IMR-90 (cell line): ENCODE data around the gene OSGEP. TPM values are rescaled to one million over a fixed set of nuclear protein-coding genes. Genes with fewer than 3 reads are reported as not detected.

Experiments
- ATAC-seq: fragments of 200-7000 bp; cut with Tn5 transposase; 2 replicates; pipeline ENCODE4 v1.9.1; 2020; ENCODE audit warnings: low read depth, mild to moderate bottlenecking, moderate library complexity
- BruUV-seq: library from RNA; stranded (reverse); fragments of 400-500 nt; replicated peaks from 2 replicates; lab custom pipeline; 2021; lab: Mats Ljungman, UMichigan
- CTCF ChIA-PET: fragments of 300-600 bp; formaldehyde crosslinking; extraction: SDS; loops from one replicate; lab custom pipeline; 2021; ENCODE audit warnings: antibody characterized with exemption; lab: Yijun Ruan, JAX
- POLR2A ChIA-PET: fragments of 300-600 bp; sonication (Branson Sonifier 250); formaldehyde crosslinking; loops from one replicate; lab custom pipeline; 2022; ENCODE audit warnings: antibody characterized with exemption; ENCODE audit not compliant: unreplicated experiment; lab: Charles Lee
- DNase-seq: peaks from one replicate; pipeline ENCODE4 v3.0.0; 2013
- H2AFZ ChIP-seq: replicated peaks from 2 replicates; pipeline ENCODE3; 2013; ENCODE audit warnings: low read length, mild to moderate bottlenecking; ENCODE audit not compliant: poor library complexity
- H2AK5ac ChIP-seq: 2 replicates; pipeline ENCODE4 v1.6.1; 2013; ENCODE audit warnings: low read depth, low read length, inconsistent platforms
- H2AK9ac ChIP-seq: replicated peaks from 2 replicates; pipeline ENCODE3; 2013; ENCODE audit warnings: mild to moderate bottlenecking, low read depth, low read length, moderate library complexity; ENCODE audit not compliant: poor library complexity
- H2BK120ac ChIP-seq: 2 replicates; pipeline ENCODE4 v1.6.1; 2013; ENCODE audit warnings: low read depth, low read length, inconsistent platforms
- H2BK15ac ChIP-seq: 3 replicates; pipeline ENCODE4 v1.6.1; 2013; ENCODE audit warnings: low read depth, low read length, inconsistent platforms
- H2BK20ac ChIP-seq: 2 replicates; pipeline ENCODE4 v1.6.1; 2013; ENCODE audit warnings: low read depth, mild to moderate bottlenecking, inconsistent platforms, low read length, moderate library complexity
- H2BK5ac ChIP-seq: 2 replicates; pipeline ENCODE4 v1.6.1; 2013; ENCODE audit warnings: mild to moderate bottlenecking, low read depth, low read length, inconsistent platforms; ENCODE audit not compliant: poor library complexity, severe bottlenecking
- H3K14ac ChIP-seq: replicated peaks from 2 replicates; pipeline ENCODE4 v1.6.1; 2013; ENCODE audit warnings: low read depth, low read length, inconsistent platforms
- H3K18ac ChIP-seq: 2 replicates; pipeline ENCODE4 v1.6.1; 2013; ENCODE audit warnings: low read depth, low read length, control low read depth
- H3K23ac ChIP-seq: 2 replicates; pipeline ENCODE4 v1.6.1; 2013; ENCODE audit warnings: low read depth, low read length, inconsistent platforms
- H3K27ac ChIP-seq: 2 replicates; pipeline ENCODE4 v1.5.1; 2013; ENCODE audit warnings: mild to moderate bottlenecking, control low read depth, low read length; ENCODE audit not compliant: insufficient read depth
- H3K27me3 ChIP-seq: 2 replicates; pipeline ENCODE4 v1.6.1; 2013; ENCODE audit warnings: low read length; ENCODE audit not compliant: control insufficient read depth, insufficient read depth
- H3K36me3 ChIP-seq: 2 replicates; pipeline ENCODE4 v1.6.1; 2013; ENCODE audit warnings: low read length, mixed read lengths; ENCODE audit not compliant: control insufficient read depth, insufficient read depth
- H3K4ac ChIP-seq: 2 replicates; pipeline ENCODE4 v1.6.1; 2013; ENCODE audit warnings: low read depth, low read length, inconsistent platforms
- H3K4me1 ChIP-seq: 2 replicates; pipeline ENCODE4 v1.6.1; 2013; ENCODE audit warnings: low read length, mixed read lengths; ENCODE audit not compliant: control insufficient read depth, insufficient read depth
- H3K4me2 ChIP-seq: 2 replicates; pipeline ENCODE4 v1.6.1; 2013; ENCODE audit warnings: low read depth, mild to moderate bottlenecking, control low read depth, low read length, moderate library complexity
- H3K4me3 ChIP-seq: 2 replicates; pipeline ENCODE4 v1.5.1; 2013; ENCODE audit warnings: low read depth, mild to moderate bottlenecking, control low read depth, low read length, moderate library complexity; ENCODE audit not compliant: insufficient read depth
- H3K56ac ChIP-seq: 2 replicates; pipeline ENCODE4 v1.6.1; 2013; ENCODE audit warnings: low read length, inconsistent platforms; ENCODE audit not compliant: insufficient read depth; ENCODE audit errors: extremely low read depth
- H3K79me1 ChIP-seq, 2 experiments: 2 replicates each; pipeline ENCODE4 v1.6.1; 2013; ENCODE audit warnings: low read length in 2 of 2, inconsistent platforms in 1 of 2, low read depth in 1 of 2
- H3K9ac ChIP-seq: 2 replicates; pipeline ENCODE4 v1.6.1; 2013; ENCODE audit warnings: low read depth, low read length, control low read depth
- H3K9me1 ChIP-seq: 2 replicates; pipeline ENCODE4 v1.6.1; 2013; ENCODE audit warnings: low read length, inconsistent platforms; ENCODE audit not compliant: insufficient read depth
- H3K9me3 ChIP-seq: 2 replicates; pipeline ENCODE4 v1.6.1; 2013; ENCODE audit warnings: low read length; ENCODE audit not compliant: control insufficient read depth, insufficient read depth
- H4K20me1 ChIP-seq: 2 replicates; pipeline ENCODE4 v1.6.1; 2013; ENCODE audit warnings: low read length, inconsistent platforms; ENCODE audit not compliant: insufficient read depth
- H4K5ac ChIP-seq: 2 replicates; pipeline ENCODE4 v1.6.1; 2013; ENCODE audit warnings: mild to moderate bottlenecking, low read depth, low read length, control low read depth
- H4K8ac ChIP-seq, 2 experiments: 2 replicates each; pipeline ENCODE4 v1.6.1; 2013; ENCODE audit warnings: low read depth in 2 of 2, low read length in 2 of 2, control low read depth in 1 of 2, inconsistent platforms in 1 of 2
- H4K91ac ChIP-seq: 2 replicates; pipeline ENCODE4 v1.6.1; 2013; ENCODE audit warnings: low read depth, low read length, inconsistent platforms; ENCODE audit not compliant: insufficient read depth
- BHLHE40 ChIP-seq: fragments of 150-350 bp; IDR thresholded peaks from 2 replicates; pipeline ENCODE4 v1.6.1; 2016; ENCODE audit warnings: mild to moderate bottlenecking, low read depth, low read length
- CHD1 ChIP-seq: IDR thresholded peaks from 2 replicates; pipeline ENCODE4 v1.6.1; 2012; ENCODE audit warnings: low read depth, low read length, improper control_type of control experiment
- CTCF ChIP-seq: conservative IDR thresholded peaks from 2 replicates; pipeline ENCODE4 v1.5.1; 2012; ENCODE audit warnings: mild to moderate bottlenecking, low read depth, low read length, improper control_type of control experiment
- ELK1 ChIP-seq: fragments of 150-350 bp; IDR thresholded peaks from 2 replicates; pipeline ENCODE4 v1.6.1; 2016; ENCODE audit warnings: low read depth, mild to moderate bottlenecking, low read length, moderate library complexity, borderline replicate concordance
- FOS ChIP-seq: fragments of 150-350 bp; IDR thresholded peaks from 2 replicates; pipeline ENCODE4 v1.6.1; 2016; ENCODE audit warnings: low read depth, low read length
- MAFK ChIP-seq: IDR thresholded peaks from 2 replicates; pipeline ENCODE4 v1.6.1; 2012; ENCODE audit warnings: low read depth, low read length, improper control_type of control experiment
- MAZ ChIP-seq: IDR thresholded peaks from 2 replicates; pipeline ENCODE4 v1.6.1; 2012; ENCODE audit warnings: low read depth, mild to moderate bottlenecking, low read length, improper control_type of control experiment, moderate library complexity, borderline replicate concordance
- MXI1 ChIP-seq: IDR thresholded peaks from 2 replicates; pipeline ENCODE4 v1.6.1; 2012; ENCODE audit warnings: low read depth, mild to moderate bottlenecking, low read length, moderate library complexity, borderline replicate concordance
- NFE2L2 ChIP-seq: fragments of 150-350 bp; IDR thresholded peaks from 2 replicates; pipeline ENCODE4 v1.6.1; 2016; ENCODE audit warnings: low read depth, mild to moderate bottlenecking, low read length
- POLR2A ChIP-seq: IDR thresholded peaks from 2 replicates; pipeline ENCODE4 v1.6.1; 2012; ENCODE audit warnings: mild to moderate bottlenecking, low read depth, low read length
- RAD21 ChIP-seq: IDR thresholded peaks from 2 replicates; pipeline ENCODE4 v1.6.1; 2012; ENCODE audit warnings: low read length, improper control_type of control experiment
- RCOR1 ChIP-seq: IDR thresholded peaks from 2 replicates; pipeline ENCODE4 v1.6.1; 2012; ENCODE audit warnings: mild to moderate bottlenecking, low read length, improper control_type of control experiment; ENCODE audit not compliant: insufficient replicate concordance
- RFX5 ChIP-seq: IDR thresholded peaks from 2 replicates; pipeline ENCODE4 v1.8.0; 2012; ENCODE audit warnings: low read depth, mild to moderate bottlenecking, low read length, moderate library complexity
- SMC3 ChIP-seq: fragments of 150-350 bp; IDR thresholded peaks from 2 replicates; pipeline ENCODE4 v1.6.1; 2016; ENCODE audit warnings: low read depth, mild to moderate bottlenecking, antibody characterized with exemption, low read length, moderate library complexity
- USF2 ChIP-seq: fragments of 150-350 bp; IDR thresholded peaks from 2 replicates; pipeline ENCODE4 v1.6.1; 2017; ENCODE audit warnings: mild to moderate bottlenecking, antibody characterized with exemption, low read length, low read depth
- WGBS, 2 experiments: methylation state at CpG; one replicate each; pipeline versions ENCODE4 v1.1.5 to v1.1.7; 2013; ENCODE audit warnings: missing lambda C conversion rate in 2 of 2; ENCODE audit not compliant: insufficient read length in 1 of 2; ENCODE audit errors: extremely low coverage in 2 of 2; 5-methylcytosine and 5-hydroxymethylcytosine counted together
- dilution Hi-C: fragments of 300-500 bp; cut with HindIII; formaldehyde crosslinking; loops from one replicate; pipeline ENCODE4 v1.14.3; 2018; ENCODE audit warnings: low sequenced_read_pairs; ENCODE audit not compliant: unreplicated experiment
- in situ Hi-C: fragments of 300-500 bp; cut with MboI; formaldehyde crosslinking; loops from 3 replicates; pipeline ENCODE4 v1.14.3; 2019; ENCODE audit warnings: low sequenced_read_pairs, inconsistent platforms, mixed read lengths
- intact Hi-C: fragments of 100-400 bp; cut with micrococcal nuclease; formaldehyde crosslinking; loops from 2 replicates; pipeline ENCODE4 v1.10.0; 2022
- polyA plus RNA-seq, 3 experiments: library from polyadenylated mRNA; depleted of rRNA; stranded (reverse); fragments of >200 nt; gene quantifications; 2 replicates each; pipeline ENCODE4 v1.2.3, GENCODE V29; 2012; ENCODE audit warnings: low replicate concordance in 1 of 3
- total RNA-seq: library from RNA; depleted of rRNA; stranded (reverse); fragments of >200 nt; gene quantifications from 2 replicates; pipeline ENCODE4 v1.2.3, GENCODE V29; 2012

Gene OSGEP
- total and polyA plus RNA-seq, 2 of the 4 experiments (the other 2 are of a cell fraction): 24.7 to 32.4 TPM

- Histone ChIP-seq H2BK20ac (no peak overlapping the region), H4K20me1 (no peaks in the 10 kb centered on the region), H3K4ac (no peak overlapping the region), H3K27ac (no peak overlapping the region), H3K36me3 (no peaks in the 10 kb centered on the region), H2AK9ac (no peak overlapping the region), H4K91ac (no peak overlapping the region), H3K23ac (no peak overlapping the region), H3K9me1 (no peaks in the 10 kb centered on the region; the same call in 1 of the 2 replicates), H2AK5ac (no peak overlapping the region), H2BK15ac (no peak overlapping the region), H3K9me3 (no peaks in the 10 kb centered on the region), H2AFZ (no peak overlapping the region), H4K8ac (no peak overlapping the region), H3K79me1 (no peaks in the 10 kb centered on the region), H3K4me1 (no peaks in the 10 kb centered on the region), H3K4me3 (no peak overlapping the region), H3K56ac (no peak overlapping the region), H2BK5ac (no peak overlapping the region), H2BK120ac (no peak overlapping the region), H3K4me2 (no peak overlapping the region), H3K18ac (no peak overlapping the region), H4K5ac (no peak overlapping the region), H3K14ac (no peak overlapping the region), H3K27me3 (no peaks in the 10 kb centered on the region; the same call in none of the 2 replicates), H3K9ac (no peak overlapping the region)
- dilution Hi-C loops (no loop called here), intact Hi-C loops (loop anchor here (10.0 kb wide), 1 partner anchor 1712 kb away; no protein-coding TSS in a partner anchor), in situ Hi-C loops (no loop called here)
- CTCF ChIA-PET: no interaction called here
- DNase-seq: no peak
- TF ChIP-seq USF2 (no peak), CTCF (no peak), RFX5 (no peak), ELK1 (no peak), RCOR1 (no peak), MAFK (no peak), MXI1 (no peak), SMC3 (no peak), MAZ (no peak), CHD1 (no peak), NFE2L2 (no peak), POLR2A (no peak), RAD21 (no peak), BHLHE40 (no peak), FOS (no peak)
- BruUV-seq: no TSS peak
- POLR2A ChIA-PET: no interaction called here
- no CpG with 5 or more reads among the region's 5 CpGs for WGBS, 2 experiments
- no peak for ATAC-seq
These were observed 27.8 kb upstream of the OSGEP start for GRCh38 chr14:20482382-20482781.
